Heart left ventricle (tissue), 16 donors: ENCODE measurements around the gene HDAC4. TPM values are rescaled to one million over a fixed set of nuclear protein-coding genes. Genes with fewer than 3 reads are reported as not detected.
"Not testable (repeated sequence)": the region's sequence is repeated elsewhere in the genome, so short reads cannot be mapped to it uniquely, and the experiment has no call there.

ENCODE experiments used
- ATAC-seq, 4 donors: fragments of 200-7000 bp; cut with Tn5 transposase; one replicate each; pipeline ENCODE4 v1.9.1; 2020 to 2022; ENCODE audit warnings: moderate library complexity in 4 of 4, mild to moderate bottlenecking in 3 of 4, moderate number of reproducible peaks in 1 of 4
- DNase-seq, 5 donors: peaks; one replicate each; pipeline ENCODE4 v3.0.0-alpha.2; 2020
- H3K27ac ChIP-seq, 12 donors: fragments of 200-600 bp; sonication (generic) in 4 of 12; one replicate each; pipeline versions ENCODE4 v1.5.0 to v1.8.0; 2016 to 2022; ENCODE audit warnings: mild to moderate bottlenecking in 2 of 12
- H3K27me3 ChIP-seq, 9 donors: fragments of 200-600 bp; sonication (generic) in 2 of 9; one replicate each; pipeline versions ENCODE4 v1.5.1 to v1.8.0; 2016 to 2022; ENCODE audit warnings: mild to moderate bottlenecking in 3 of 9
- H3K36me3 ChIP-seq, 9 donors: fragments of 200-600 bp; sonication (generic) in 2 of 9; one replicate each; pipeline versions ENCODE4 v1.5.0 to v1.8.0; 2018 to 2022; ENCODE audit warnings: mild to moderate bottlenecking in 2 of 9
- H3K4me1 ChIP-seq, 12 donors: fragments of 200-600 bp; sonication (generic) in 4 of 12; one replicate each; pipeline versions ENCODE4 v1.5.0 to v1.8.0; 2016 to 2022; ENCODE audit warnings: mild to moderate bottlenecking in 3 of 12
- H3K4me3 ChIP-seq, 12 donors: fragments of 200-600 bp; sonication (generic) in 4 of 12; one replicate each; pipeline versions ENCODE4 v1.5.0 to v1.8.0; 2017 to 2022; ENCODE audit warnings: mild to moderate bottlenecking in 9 of 12, moderate library complexity in 4 of 12
- H3K9me3 ChIP-seq, 12 donors: fragments of 200-600 bp; sonication (generic) in 4 of 12; one replicate each; pipeline versions ENCODE4 v1.5.0 to v1.8.0; 2016 to 2022; ENCODE audit warnings: mild to moderate bottlenecking in 1 of 12
- POLR2A ChIP-seq, 2 donors: fragments of 450-650 bp; IDR thresholded peaks; one replicate each; pipeline ENCODE4 v1.6.1; 2017; ENCODE audit warnings: antibody characterized with exemption in 2 of 2, mild to moderate bottlenecking in 2 of 2, moderate library complexity in 2 of 2
- WGBS, 4 donors: extraction: QIAGEN DNeasy Blood & Tissue Kit in 2 of 4; methylation state at CpG; one replicate each; pipeline versions ENCODE4 v1.1.5 to v1.1.7; 2013 to 2018; 5-methylcytosine and 5-hydroxymethylcytosine counted together
- intact Hi-C, 10 donors: fragments of 100-400 bp; cut with DNase I; formaldehyde crosslinking; loops; one replicate each; pipeline versions ENCODE4 v1.11.1 to v1.14.2; 2022
- polyA plus RNA-seq, 2 donors: library from polyadenylated mRNA; stranded (reverse); fragments of 200-250 nt; gene quantifications; one replicate each; pipeline ENCODE4 v1.2.3, GENCODE V29; 2013
- total RNA-seq, 9 donors: library from RNA; depleted of rRNA in 2 of 9; stranded (reverse); fragments of >200 nt in 2 of 9; fragmentation: NEBNext Ultra II Directional in 3 of 9; extraction: Animal tissue kit (Norgen Biotek cat#: 25700) in 3 of 9; gene quantifications; one replicate each; pipeline versions ENCODE4 v1.1.0 to v1.2.4, GENCODE V29; 2016 to 2023
- TF ChIP-seq, protein P1 (sequence below), 12 donors: fragments of 200-600 bp; sonication (generic) in 4 of 12; IDR thresholded peaks; one replicate each; pipeline versions ENCODE4 v1.5.0 to v1.8.0; 2018 to 2022; ENCODE audit warnings: antibody characterized with exemption in 12 of 12, mild to moderate bottlenecking in 5 of 12
- donor health status: ischemic (EF 13 %, LVEDD 7.1; RV severe dilation, severe dysfunction).
- donor health status: healthy with polysubstance abuse.
- donor health status: DM: no; HTN: yes; CAD: no.
- donor health status: DM: no; HTN: no; CAD: no.
- donor health status: ischemic (EF 25% LVEDD 6.9; RV normal size, moderate dysfunction).
- donor health status: ischemic (EF 25% LVEDD 5.7; RV mildly dilated, moderate dysfunction).
- donor health status: healthy.
- donor health status: DM: yes; HTN: yes; CAD: no.
- donor health status: ischemic (EF 35%, LVEDD 5.7; RV mildly dilated, moderate dysfunction).
- donor health status: nonischemic (EF 11% LVEDD 7.7; RV severe dilation, severe dysfunction).
- donor health status: DM: yes; HTN: yes; CAD: no.
- donor health status: PGD.
- donor health status: ischemic (EF 29% LVEDD 5.4; RV normal size, mild dysfunction).
- donor health status: nonischemic (EF 23%, LVEDD 6.1; RV moderate dilation, normal function).

HDAC4 gene
- total and polyA plus RNA-seq, 11 donors, result 13.9 to 37.6 (median 27.5) TPM

GRCh38 chr2:239038773-239039478, 361.9 kb downstream of the HDAC4 start:
- Histone ChIP-seq H3K27ac (no peak overlapping the region), H3K9me3 (no peaks in the 10 kb centered on the region), H3K4me3 (no peak overlapping the region), H3K4me1 (peaks cover 0 to 5% (median 0%) of the 10 kb centered on the region in 12 donors), H3K27me3 (peaks cover 0 to 10% (median 0%) of the 10 kb centered on the region in 9 donors), H3K36me3 (no peaks in the 10 kb centered on the region)
- TF ChIP-seq POLR2A (IDR thresholded peaks at IDR 0.05), result no peak
- TF ChIP-seq, protein P1, sequence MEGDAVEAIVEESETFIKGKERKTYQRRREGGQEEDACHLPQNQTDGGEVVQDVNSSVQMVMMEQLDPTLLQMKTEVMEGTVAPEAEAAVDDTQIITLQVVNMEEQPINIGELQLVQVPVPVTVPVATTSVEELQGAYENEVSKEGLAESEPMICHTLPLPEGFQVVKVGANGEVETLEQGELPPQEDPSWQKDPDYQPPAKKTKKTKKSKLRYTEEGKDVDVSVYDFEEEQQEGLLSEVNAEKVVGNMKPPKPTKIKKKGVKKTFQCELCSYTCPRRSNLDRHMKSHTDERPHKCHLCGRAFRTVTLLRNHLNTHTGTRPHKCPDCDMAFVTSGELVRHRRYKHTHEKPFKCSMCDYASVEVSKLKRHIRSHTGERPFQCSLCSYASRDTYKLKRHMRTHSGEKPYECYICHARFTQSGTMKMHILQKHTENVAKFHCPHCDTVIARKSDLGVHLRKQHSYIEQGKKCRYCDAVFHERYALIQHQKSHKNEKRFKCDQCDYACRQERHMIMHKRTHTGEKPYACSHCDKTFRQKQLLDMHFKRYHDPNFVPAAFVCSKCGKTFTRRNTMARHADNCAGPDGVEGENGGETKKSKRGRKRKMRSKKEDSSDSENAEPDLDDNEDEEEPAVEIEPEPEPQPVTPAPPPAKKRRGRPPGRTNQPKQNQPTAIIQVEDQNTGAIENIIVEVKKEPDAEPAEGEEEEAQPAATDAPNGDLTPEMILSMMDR (IDR thresholded peaks at IDR 0.05), result no peak
- 74 to 88% (median 77%) methylated on average over 13 to 14 of the region's 14 CpGs for WGBS, 4 donors
- DNase-seq, result peak in 3 of 5 donors; percentile 16 to 31 (median 20)
- intact Hi-C loops, result loop anchor here in 8 of 10 donors (5.0 to 10.0 kb wide), 11 partner anchors 66 to 1106 kb away; partner anchors contain the start of genes OTOS (in 5 of the 8), COPS9 (in 1 of the 8) and HDAC4 (in 1 of the 8)
- ATAC-seq, result no peak

DNA sequence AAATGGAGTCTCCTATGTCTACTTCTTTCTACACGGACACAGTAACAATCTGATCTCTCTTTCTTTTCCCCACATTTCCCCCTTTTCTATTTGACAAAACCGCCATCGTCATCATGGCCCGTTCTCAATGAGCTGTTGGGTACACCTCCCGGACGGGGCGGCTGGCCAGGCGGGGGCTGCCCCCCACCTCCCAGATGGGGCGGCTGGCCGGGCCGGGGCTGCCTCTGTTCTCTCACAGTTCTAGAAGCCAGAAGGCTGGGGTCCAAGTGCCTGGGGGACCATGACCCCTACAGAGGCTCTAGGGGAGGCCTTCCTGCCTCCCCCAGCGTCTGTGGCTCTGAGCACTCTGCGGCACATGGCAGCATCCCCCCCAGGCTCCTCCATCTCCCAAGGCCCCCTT, 362.5 kb downstream of the HDAC4 start:
- peak in 1 of 5 donors; percentile 5 for DNase-seq
- H3K36me3 ChIP-seq, ATAC-seq, H3K4me1 ChIP-seq, H3K9me3 ChIP-seq, H3K27ac ChIP-seq, H3K4me3 ChIP-seq: not testable (repeated sequence)
- H3K27me3 ChIP-seq, result peaks cover 0 to 16% (median 0%) of the 10 kb centered on the region in 9 donors
- intact Hi-C loops, result loop anchor here in 8 of 10 donors (5.0 to 10.0 kb wide), 11 partner anchors 67 to 1107 kb away; partner anchors contain the start of genes OTOS (in 5 of the 8), COPS9 (in 1 of the 8) and HDAC4 (in 1 of the 8)
- 71 to 92% (median 89%) methylated on average over 2 to 13 of the region's 13 CpGs for WGBS, 4 donors

GRCh38 chr2:239037559-239037910, 363.3 kb downstream of the HDAC4 start:
- Histone ChIP-seq H3K4me3 (no peak overlapping the region), H3K4me1 (peaks cover 0 to 5% (median 0%) of the 10 kb centered on the region in 12 donors), H3K36me3 (no peaks in the 10 kb centered on the region), H3K27me3 (peaks cover 0 to 18% (median 0%) of the 10 kb centered on the region in 9 donors), H3K9me3 (no peaks in the 10 kb centered on the region), H3K27ac (no peak overlapping the region)
- TF ChIP-seq, protein P1 (IDR thresholded peaks at IDR 0.05), result no peak
- TF ChIP-seq POLR2A (IDR thresholded peaks at IDR 0.05), result no peak
- WGBS, 4 donors, result 87 to 91% (median 89%) methylated on average over 16 of the region's 16 CpGs
- intact Hi-C loops, result loop anchor here in 8 of 10 donors (5.0 to 10.0 kb wide), 11 partner anchors 67 to 1107 kb away; partner anchors contain the start of genes OTOS (in 5 of the 8), COPS9 (in 1 of the 8) and HDAC4 (in 1 of the 8)
- DNase-seq (peak in 2 of 5 donors; percentile 10 to 12), ATAC-seq (no peak)

GRCh38 chr2:239036819-239037558, 363.8 kb downstream of the HDAC4 start:
- Histone ChIP-seq H3K27ac (no peak overlapping the region), H3K9me3 (no peaks in the 10 kb centered on the region), H3K27me3 (peaks cover 0 to 18% (median 0%) of the 10 kb centered on the region in 9 donors), H3K4me1 (peaks cover 0 to 5% (median 0%) of the 10 kb centered on the region in 12 donors), H3K36me3 (no peaks in the 10 kb centered on the region), H3K4me3 (no peak overlapping the region)
- DNase-seq (peak in 3 of 5 donors; percentile 14 to 18 (median 14)), ATAC-seq (no peak)
- whole genome bisulfite sequencing, 4 donors, result 91 to 92% (median 92%) methylated on average over 21 of the region's 21 CpGs
- intact Hi-C loops, result loop anchor here in 8 of 10 donors (5.0 to 10.0 kb wide), 11 partner anchors 68 to 1108 kb away; partner anchors contain the start of genes OTOS (in 5 of the 8), COPS9 (in 1 of the 8) and HDAC4 (in 1 of the 8)
- TF ChIP-seq, protein P1 (IDR thresholded peaks at IDR 0.05), result no peak
- no peak for TF ChIP-seq POLR2A (IDR thresholded peaks at IDR 0.05)
